Measurements from ENCODE around the gene BATF3. TPM values are rescaled to one million over a fixed set of nuclear protein-coding genes. Genes with fewer than 3 reads are reported as not detected.

BATF3 gene
- total and polyA plus RNA-seq, 2 donors (not counting 3 experiments of a cell fraction or from before 2014, with no cell fraction given), result 0.69 to 1.9 TPM

- H2AFZ ChIP-seq (ENCODE audit: low read depth, low read length), result no peak overlapping the region
- no peak overlapping the region for H3K4me2 ChIP-seq (ENCODE audit: insufficient read depth, low read length)
- H4K20me1 ChIP-seq (replicated peaks; ENCODE audit: control insufficient read depth, extremely low read depth, insufficient read depth, low read length), result no peaks in the 10 kb centered on the region
- H3K9me1 ChIP-seq (replicated peaks; ENCODE audit: control insufficient read depth, extremely low read depth, insufficient read depth, low read length), result no peaks in the 10 kb centered on the region
- TF ChIP-seq MAX (IDR thresholded peaks at IDR 0.05; ENCODE audit: insufficient read depth, insufficient read length) (no peak), POLR2AphosphoS5 (IDR thresholded peaks at IDR 0.05; ENCODE audit: insufficient read depth, low read depth, low read length) (no peak), EZH2 (IDR thresholded peaks at IDR 0.05; ENCODE audit: borderline replicate concordance, low read depth, low read length, severe bottlenecking) (no peak)
- no peak for FAIRE-seq
- dilution Hi-C loops (cut with MboI; ENCODE audit: extremely low pct_ligation_motif_present, low sequenced_read_pairs), result no loop called here
- intact Hi-C loops (cut with micrococcal nuclease), result no loop called here
- ChIA-PET POLR2A (no interaction called here), CTCF (interaction anchor here (1.5 to 2.1 kb wide), 3 partner anchors 28 to 195 kb away, joined by 4 to 9 read pairs (median 4); partner anchors contain the start of gene BATF3)
- BruUV-seq (replicated peaks), result no TSS peak
- H3K9me3 ChIP-seq (replicated peaks; ENCODE audit: control insufficient read depth, insufficient read depth, low read length), result no peaks in the 10 kb centered on the region
- DNase-seq (ENCODE audit: low read depth, low spot score), result no peak
- no peak overlapping the region for H3K4me3 ChIP-seq (replicated peaks in 1 of 3; ENCODE audit: insufficient read depth in 1 of 3, low read depth in 1 of 3, low read length in 3 of 3)
- peaks cover 27% of the 10 kb centered on the region for H3K4me1 ChIP-seq (ENCODE audit: control insufficient read depth, extremely low read depth, insufficient read depth, low read length)
- no peak overlapping the region for H3K9ac ChIP-seq (replicated peaks; ENCODE audit: extremely low read depth, insufficient read depth, low read length)
- H3K36me3 ChIP-seq (ENCODE audit: control insufficient read depth in 2 of 2, extremely low read depth in 1 of 2, insufficient read depth in 2 of 2, low read length in 2 of 2), result no peaks in the 10 kb centered on the region
- H3K27me3 ChIP-seq (ENCODE audit: control insufficient read depth in 2 of 2, insufficient read depth in 2 of 2, low read length in 2 of 2), result peaks cover 22 to 23% of the 10 kb centered on the region in 2 experiments
- H3K27ac ChIP-seq (ENCODE audit: insufficient read depth, low read depth, low read length), result no peak overlapping the region
- no peaks in the 10 kb centered on the region for H3K79me2 ChIP-seq (ENCODE audit: control insufficient read depth, insufficient read depth, low read length)
Observed at GRCh38 chr1:212671342-212672031, 28.2 kb downstream of the BATF3 start.

GRCh38 chr1:212670882-212671281 lies 28.8 kb downstream of the BATF3 start:
- Histone ChIP-seq H3K9me1 (replicated peaks; ENCODE audit: control insufficient read depth, extremely low read depth, insufficient read depth, low read length) (no peaks in the 10 kb centered on the region), H3K36me3 (ENCODE audit: control insufficient read depth in 2 of 2, extremely low read depth in 1 of 2, insufficient read depth in 2 of 2, low read length in 2 of 2) (no peaks in the 10 kb centered on the region), H3K4me3 (replicated peaks in 1 of 3; ENCODE audit: insufficient read depth in 1 of 3, low read depth in 1 of 3, low read length in 3 of 3) (no peak overlapping the region), H2AFZ (ENCODE audit: low read depth, low read length) (no peak overlapping the region), H3K4me1 (ENCODE audit: control insufficient read depth, extremely low read depth, insufficient read depth, low read length) (peaks cover 27% of the 10 kb centered on the region), H3K4me2 (ENCODE audit: insufficient read depth, low read length) (no peak overlapping the region), H3K27me3 (ENCODE audit: control insufficient read depth in 2 of 2, insufficient read depth in 2 of 2, low read length in 2 of 2) (peaks cover 22 to 23% of the 10 kb centered on the region in 2 experiments), H3K27ac (ENCODE audit: insufficient read depth, low read depth, low read length) (no peak overlapping the region), H3K79me2 (ENCODE audit: control insufficient read depth, insufficient read depth, low read length) (no peaks in the 10 kb centered on the region), H3K9ac (replicated peaks; ENCODE audit: extremely low read depth, insufficient read depth, low read length) (no peak overlapping the region), H3K9me3 (replicated peaks; ENCODE audit: control insufficient read depth, insufficient read depth, low read length) (no peaks in the 10 kb centered on the region), H4K20me1 (replicated peaks; ENCODE audit: control insufficient read depth, extremely low read depth, insufficient read depth, low read length) (no peaks in the 10 kb centered on the region)
- no TSS peak for BruUV-seq (replicated peaks)
- FAIRE-seq (no peak), DNase-seq (ENCODE audit: low read depth, low spot score) (no peak)
- intact Hi-C loops (cut with micrococcal nuclease), result no loop called here
- ChIA-PET CTCF (interaction anchor here (2.1 kb wide), 1 partner anchor 194 kb away, joined by 9 read pairs; no protein-coding TSS in a partner anchor), POLR2A (no interaction called here)
- dilution Hi-C loops (cut with MboI; ENCODE audit: extremely low pct_ligation_motif_present, low sequenced_read_pairs), result no loop called here
- TF ChIP-seq FOS (IDR thresholded peaks at IDR 0.05; ENCODE audit: borderline replicate concordance, insufficient read depth, low read length) (no peak), EZH2 (IDR thresholded peaks at IDR 0.05; ENCODE audit: borderline replicate concordance, low read depth, low read length, severe bottlenecking) (no peak), MAX (IDR thresholded peaks at IDR 0.05; ENCODE audit: insufficient read depth, insufficient read length) (no peak), JUN (IDR thresholded peaks at IDR 0.05; ENCODE audit: borderline replicate concordance, insufficient read depth, insufficient read length, low read depth) (no peak), MYC (IDR thresholded peaks at IDR 0.05; ENCODE audit: low read depth, low read length) (no peak), POLR2A (IDR thresholded peaks at IDR 0.05; ENCODE audit: low read depth, low read length) (no peak), POLR2AphosphoS5 (IDR thresholded peaks at IDR 0.05; ENCODE audit: insufficient read depth, low read depth, low read length) (no peak), GATA2 (IDR thresholded peaks at IDR 0.05; ENCODE audit: insufficient read depth, insufficient read length, low read depth, low read length) (no peak)
- TF ChIP-seq, protein P1, sequence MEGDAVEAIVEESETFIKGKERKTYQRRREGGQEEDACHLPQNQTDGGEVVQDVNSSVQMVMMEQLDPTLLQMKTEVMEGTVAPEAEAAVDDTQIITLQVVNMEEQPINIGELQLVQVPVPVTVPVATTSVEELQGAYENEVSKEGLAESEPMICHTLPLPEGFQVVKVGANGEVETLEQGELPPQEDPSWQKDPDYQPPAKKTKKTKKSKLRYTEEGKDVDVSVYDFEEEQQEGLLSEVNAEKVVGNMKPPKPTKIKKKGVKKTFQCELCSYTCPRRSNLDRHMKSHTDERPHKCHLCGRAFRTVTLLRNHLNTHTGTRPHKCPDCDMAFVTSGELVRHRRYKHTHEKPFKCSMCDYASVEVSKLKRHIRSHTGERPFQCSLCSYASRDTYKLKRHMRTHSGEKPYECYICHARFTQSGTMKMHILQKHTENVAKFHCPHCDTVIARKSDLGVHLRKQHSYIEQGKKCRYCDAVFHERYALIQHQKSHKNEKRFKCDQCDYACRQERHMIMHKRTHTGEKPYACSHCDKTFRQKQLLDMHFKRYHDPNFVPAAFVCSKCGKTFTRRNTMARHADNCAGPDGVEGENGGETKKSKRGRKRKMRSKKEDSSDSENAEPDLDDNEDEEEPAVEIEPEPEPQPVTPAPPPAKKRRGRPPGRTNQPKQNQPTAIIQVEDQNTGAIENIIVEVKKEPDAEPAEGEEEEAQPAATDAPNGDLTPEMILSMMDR (IDR thresholded peaks at IDR 0.05; ENCODE audit: extremely low read depth in 1 of 2, insufficient read depth in 1 of 2, low read depth in 1 of 2, low read length in 2 of 2), result no peak

Measured in endothelial cell of umbilical vein (primary cell).